Left kidney (tissue), 8 donors: ENCODE data around the gene SEC23A. TPM values are rescaled to one million over a fixed set of nuclear protein-coding genes. Genes with fewer than 3 reads are reported as not detected.
"Not testable (repeated sequence)": the region's sequence is repeated elsewhere in the genome, so short reads cannot be mapped to it uniquely, and the experiment has no call there.

Source experiments
- DNase-seq: peaks from one replicate; pipeline ENCODE4 v3.0.0-alpha.2; 2013
- long read RNA-seq, 8 donors: transcript quantifications; one replicate each; lab custom pipeline, GENCODE V29; 2026
- polyA plus RNA-seq: library from polyadenylated mRNA; unstranded; fragments of 120-200 nt; gene quantifications from one replicate; pipeline ENCODE4 v1.2.1, GENCODE V29; 2013; ENCODE audit not compliant: insufficient read length

Gene SEC23A
- polyA plus RNA-seq, result 71.0 TPM
- long read RNA-seq, donor 1, full-length matches to known transcripts, result 6 of 13 reads
- long read RNA-seq, donor 1, partial matches to known transcripts, result 0 of 13 reads
- long read RNA-seq, donor 1, other reads (novel, unspliced or antisense), result 7 of 13 reads
- long read RNA-seq, donor 2, full-length matches to known transcripts, result 15 of 15 reads
- long read RNA-seq, donor 2, partial matches to known transcripts, result 0 of 15 reads
- long read RNA-seq, donor 2, other reads (novel, unspliced or antisense), result 0 of 15 reads
- long read RNA-seq, donor 3, full-length matches to known transcripts, result 8 of 13 reads
- long read RNA-seq, donor 3, partial matches to known transcripts, result 5 of 13 reads
- long read RNA-seq, donor 3, other reads (novel, unspliced or antisense), result 0 of 13 reads
- long read RNA-seq, donor 4, partial matches to known transcripts, result 0 of 1 reads
- long read RNA-seq, donor 4, other reads (novel, unspliced or antisense), result 0 of 1 reads
- long read RNA-seq, donor 5, full-length matches to known transcripts, result 6 of 6 reads
- long read RNA-seq, donor 5, partial matches to known transcripts, result 0 of 6 reads
- long read RNA-seq, donor 5, other reads (novel, unspliced or antisense), result 0 of 6 reads
- long read RNA-seq, donor 6, full-length matches to known transcripts, result 12 of 12 reads
- long read RNA-seq, donor 6, partial matches to known transcripts, result 0 of 12 reads
- long read RNA-seq, donor 6, other reads (novel, unspliced or antisense), result 0 of 12 reads
- long read RNA-seq, donor 7, full-length matches to known transcripts, result 27 of 1,045 reads
- long read RNA-seq, donor 7, partial matches to known transcripts, result 1,003 of 1,045 reads
- long read RNA-seq, donor 7, other reads (novel, unspliced or antisense), result 15 of 1,045 reads
- long read RNA-seq, donor 8, full-length matches to known transcripts, result 10 of 10 reads
- long read RNA-seq, donor 8, partial matches to known transcripts, result 0 of 10 reads
- long read RNA-seq, donor 8, other reads (novel, unspliced or antisense), result 0 of 10 reads

- peak; percentile 88 for DNase-seq
Measured at GRCh38 chr14:39102969-39103957, at the start of gene SEC23A. Gene SEC23A (minus strand): TSS chr14:39103235. CDS start chr14:39096118, 7,117 bp downstream.

DNA sequence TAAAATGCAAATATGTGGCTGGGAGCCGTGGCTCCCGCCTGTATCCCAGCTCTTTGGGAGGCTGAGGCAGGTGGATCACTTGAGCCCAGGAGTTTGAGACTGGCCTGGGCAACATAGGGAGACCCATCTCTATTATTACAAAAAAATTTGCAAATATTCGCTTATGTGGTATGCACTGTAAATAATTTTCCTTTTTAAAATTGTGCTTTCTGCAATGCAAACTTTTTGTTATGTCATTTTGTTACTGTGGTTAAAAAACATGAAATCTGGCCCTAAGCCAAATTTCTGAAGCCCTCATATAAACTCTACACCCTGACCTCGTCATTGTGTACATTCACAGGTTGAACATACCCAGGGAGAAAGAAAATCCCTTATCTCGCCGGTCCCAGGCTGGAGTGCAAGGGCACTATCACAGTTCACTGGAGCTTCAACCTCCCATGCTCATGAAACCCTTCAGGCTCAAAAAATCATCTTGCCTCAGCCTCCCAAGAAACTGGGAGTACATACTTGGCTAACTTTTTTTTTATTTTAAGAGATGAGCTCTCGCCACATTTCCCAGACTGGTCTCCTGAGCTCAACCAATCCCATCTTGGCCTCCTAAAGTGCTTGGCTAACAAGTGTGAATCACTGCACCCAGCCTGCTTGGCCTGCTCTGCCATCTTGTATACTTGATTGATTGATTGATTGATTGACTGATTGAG, 42.4 kb upstream of the SEC23A start:
- no peak for DNase-seq

GRCh38 chr14:39143226-39143625, 40.2 kb upstream of the SEC23A start:
- DNase-seq, result not testable (repeated sequence)

GRCh38 chr14:39141623-39142022, 38.6 kb upstream of the SEC23A start:
- not testable (repeated sequence) for DNase-seq

- DNase-seq, result no peak
Measured at GRCh38 chr14:39140170-39140569, 37.1 kb upstream of the SEC23A start.

DNA sequence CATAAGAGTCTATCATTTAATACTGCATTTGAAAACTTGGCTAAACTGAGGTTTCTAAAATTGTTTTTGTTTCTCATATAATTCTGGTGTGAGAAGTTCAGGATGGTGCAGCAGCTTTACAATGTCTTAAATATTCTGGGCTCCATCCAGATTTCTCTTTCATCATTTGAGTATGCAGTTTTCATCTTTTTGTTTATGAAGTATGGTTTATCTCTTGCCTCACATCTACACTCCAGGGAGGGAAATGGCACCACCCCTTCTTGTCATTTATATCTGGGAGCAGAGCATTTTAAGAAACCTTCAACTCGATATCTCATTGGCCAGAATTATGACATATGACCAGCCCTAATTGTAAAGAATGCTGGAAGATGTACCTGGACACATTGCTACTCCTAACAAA, 35.4 kb upstream of the SEC23A start:
- no peak for DNase-seq

- not testable (repeated sequence) for DNase-seq
Measured at GRCh38 chr14:39137835-39138234, 34.8 kb upstream of the SEC23A start.

GRCh38 chr14:39122330-39123138, 19.5 kb upstream of the SEC23A start:
- DNase-seq, result no peak

DNA sequence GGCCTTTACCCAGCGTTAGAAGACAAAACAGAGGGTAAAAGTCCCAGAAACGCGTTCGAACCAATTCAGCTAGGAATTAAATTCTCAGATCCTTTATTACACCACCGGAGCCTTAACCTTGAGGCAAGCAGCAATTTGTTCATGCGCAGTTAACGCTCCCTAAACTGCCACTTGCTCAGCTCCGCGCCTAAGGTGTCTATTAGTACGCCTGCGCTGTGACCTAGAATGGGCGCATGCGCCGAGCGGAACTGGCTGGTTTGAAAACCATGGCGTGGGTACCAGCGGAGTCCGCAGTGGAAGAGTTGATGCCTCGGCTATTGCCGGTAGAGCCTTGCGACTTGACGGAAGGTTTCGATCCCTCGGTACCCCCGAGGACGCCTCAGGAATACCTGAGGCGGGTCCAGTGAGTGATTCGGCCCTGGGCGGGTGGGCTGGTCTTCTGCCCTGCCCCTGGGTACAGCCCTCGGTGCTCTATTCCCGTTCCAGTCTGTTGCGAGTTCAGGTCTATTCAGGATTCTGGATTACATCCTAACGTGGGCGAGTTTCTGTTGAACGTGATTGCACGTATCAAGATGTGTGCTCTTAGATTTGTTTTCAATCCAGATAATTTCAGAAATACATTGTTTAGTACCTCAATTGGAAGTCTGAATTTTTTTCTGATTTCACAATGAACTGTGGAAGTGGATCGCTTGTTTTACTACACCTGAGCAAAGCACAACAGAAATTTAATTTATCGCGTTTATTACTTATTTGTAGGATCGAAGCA, 11.2 kb upstream of the SEC23A start, which contains the start of gene GEMIN2:
Gene GEMIN2 (plus strand): TSS at position 251 of the 766 bp plus-strand sequence. CDS start 16 bp downstream, at position 267.
- DNase-seq, result peak; percentile 95

DNA sequence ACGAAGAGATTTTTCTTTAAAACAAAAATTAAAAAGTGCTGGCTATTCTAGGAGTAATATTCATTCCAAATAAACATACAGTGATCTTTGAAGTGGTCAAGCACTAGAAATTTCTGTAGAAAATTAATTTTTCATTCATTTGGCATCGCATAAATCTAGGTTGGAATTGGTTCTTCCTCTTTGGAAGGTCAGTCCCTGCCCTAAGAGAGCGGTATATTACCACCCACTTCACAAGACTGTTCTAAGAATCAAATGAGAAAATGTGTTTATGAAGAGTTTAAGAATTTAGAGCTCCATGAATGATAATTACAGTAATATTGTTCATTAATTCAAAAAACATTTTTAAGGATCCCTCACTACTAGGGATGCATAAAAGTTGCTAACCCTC, 10.6 kb upstream of the SEC23A start:
- no peak for DNase-seq

GRCh38 chr14:39109893-39110715, 7.1 kb upstream of the SEC23A start:
- no peak for DNase-seq

GRCh38 chr14:39108791-39109190, 5.8 kb upstream of the SEC23A start:
- no peak for DNase-seq

- DNase-seq, result peak; percentile 45
Measured at GRCh38 chr14:39107591-39107996, 4.6 kb upstream of the SEC23A start.

DNA sequence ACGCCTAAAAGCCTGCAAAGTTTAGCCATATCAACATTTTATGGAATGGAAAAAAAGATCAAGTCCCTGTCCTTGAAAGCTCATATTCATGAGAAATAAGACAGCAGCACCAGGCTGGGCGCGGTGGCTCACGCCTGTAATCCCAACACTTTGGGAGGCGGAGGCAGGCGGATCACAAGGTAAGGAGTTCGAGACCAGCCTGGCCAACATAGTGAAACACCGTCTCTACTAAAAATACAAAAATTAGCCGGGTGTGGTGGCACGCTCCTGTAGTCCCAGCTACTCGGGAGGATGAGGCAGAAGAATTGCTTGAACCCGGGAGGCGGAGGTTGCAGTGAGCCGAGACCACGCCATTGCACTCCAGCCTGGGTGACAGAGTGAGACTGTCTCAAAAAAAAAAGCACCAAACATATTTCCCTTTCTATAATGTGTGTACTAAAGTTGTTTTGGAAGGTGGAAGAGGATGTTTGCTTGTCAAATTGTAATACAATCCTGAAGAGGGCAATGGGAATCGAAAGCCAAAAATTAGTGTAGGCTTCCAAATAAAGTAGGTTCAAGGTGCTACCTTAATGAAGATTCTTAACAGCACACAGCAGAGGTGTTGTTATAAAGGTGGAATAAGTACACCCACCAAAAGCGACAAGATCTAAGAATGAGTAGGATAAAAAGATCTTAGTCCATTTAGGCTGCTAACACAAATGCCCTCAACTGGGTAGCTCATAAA, 1.2 kb upstream of the SEC23A start:
- DNase-seq, result not testable (repeated sequence)

- DNase-seq, result peak; percentile 65
Measured at GRCh38 chr14:39102265-39102968, 618 bp downstream of the SEC23A start.

DNA sequence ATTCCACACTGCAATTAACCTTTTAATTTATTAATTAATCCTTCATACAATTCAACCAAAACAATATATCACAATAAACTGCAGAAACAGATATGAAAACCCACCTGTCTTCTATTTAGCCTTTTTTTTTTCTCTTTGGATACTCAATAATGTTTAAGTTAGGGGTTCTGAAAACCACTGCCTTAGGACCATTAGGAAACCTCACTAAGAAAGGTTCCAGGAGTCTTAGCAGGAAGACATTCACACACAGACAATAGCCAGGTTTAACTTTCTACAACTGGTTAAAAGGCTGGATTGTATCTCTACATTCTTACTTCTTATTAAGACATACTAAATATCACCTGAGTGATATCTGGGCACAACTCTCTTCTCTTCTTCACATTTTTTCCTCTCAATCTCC, 3.3 kb downstream of the SEC23A start:
- DNase-seq, result no peak

- not testable (repeated sequence) for DNase-seq
Measured at GRCh38 chr14:39099215-39099614, 3.8 kb downstream of the SEC23A start.
